ENCODE measurements around the gene AQP1.

GRCh38 chr7:30915751-30916150, 4.1 kb downstream of the AQP1 start:
- TF ChIP-seq CTCF (IDR thresholded peaks at IDR 0.05) = no peak
- TF ChIP-seq POLR2A (IDR thresholded peaks at IDR 0.05) = no peak
